GM12878 (cell line): ENCODE results near the gene FALEC. TPM values are rescaled to one million over a fixed set of nuclear protein-coding genes. Genes with fewer than 3 reads are reported as not detected.

Source experiments
- ATAC-seq: fragments of 200-7000 bp; cut with Tn5 transposase; 3 replicates; pipeline ENCODE4 v1.9.1; 2020; ENCODE audit warnings: mild to moderate bottlenecking, moderate library complexity
- BruUV-seq: library from RNA; stranded (reverse); fragments of 400-500 nt; replicated peaks from 2 replicates; lab custom pipeline; 2021; lab: Mats Ljungman, UMichigan
- CTCF ChIA-PET: fragments of 300-600 bp; sonication (Branson Sonifier 250); formaldehyde crosslinking; extraction: SDS; loops from one replicate; lab custom pipeline; 2021; ENCODE audit warnings: inconsistent platforms; lab: Yijun Ruan, JAX
- POLR2A ChIA-PET: fragments of 350-600 bp; formaldehyde crosslinking; extraction: SDS; loops from one replicate; lab custom pipeline; 2021; ENCODE audit warnings: inconsistent platforms; lab: Charles Lee
- RAD21 ChIA-PET: fragments of 300-600 bp; sonication (Branson Sonifier 250); formaldehyde crosslinking; loops from one replicate; lab custom pipeline; 2023; ENCODE audit warnings: antibody characterized with exemption; ENCODE audit not compliant: unreplicated experiment; lab: Charles Lee
- SMC1A ChIA-PET: fragments of 300-600 bp; sonication (Branson Sonifier 250); formaldehyde crosslinking; loops from one replicate; lab custom pipeline; 2023; ENCODE audit not compliant: unreplicated experiment, uncharacterized antibody; lab: Charles Lee
- DNase-seq: peaks from one replicate; pipeline ENCODE4 v3.0.0-alpha.2; 2011; ENCODE audit warnings: low read depth, low spot score
- FAIRE-seq: peaks from 3 replicates; lab custom pipeline; 2011; peaks lifted over from hg19 to GRCh38; lab: Jason Lieb, UNC
- H2AFZ ChIP-seq: 2 replicates; pipeline ENCODE4 v1.6.0; 2011; ENCODE audit warnings: low read depth, low read length, control low read depth; ENCODE audit not compliant: control insufficient read depth
- H3K27ac ChIP-seq: 2 replicates; pipeline ENCODE4 v1.5.1; 2011; ENCODE audit warnings: control low read depth; ENCODE audit not compliant: control insufficient read depth, insufficient read depth
- H3K27me3 ChIP-seq, 2 experiments: replicated peaks in 1 of 2; 2 replicates each; pipeline versions ENCODE4 v1.6.0 to v1.6.1; 2011; ENCODE audit warnings: low read length in 1 of 2; ENCODE audit not compliant: control insufficient read depth in 2 of 2, insufficient read depth in 2 of 2
- H3K36me3 ChIP-seq, 2 experiments: 2 replicates each; pipeline ENCODE4 v1.5.1; 2011; ENCODE audit warnings: low read length in 1 of 2; ENCODE audit not compliant: control insufficient read depth in 2 of 2, insufficient read depth in 2 of 2
- H3K4me1 ChIP-seq: 2 replicates; pipeline ENCODE4 v1.6.1; 2011; ENCODE audit warnings: mild to moderate bottlenecking, low read length, moderate library complexity, mixed read lengths; ENCODE audit not compliant: control insufficient read depth, insufficient read depth
- H3K4me2 ChIP-seq: 2 replicates; pipeline ENCODE4 v1.6.0; 2011; ENCODE audit warnings: control low read depth; ENCODE audit not compliant: control insufficient read depth, insufficient read depth
- H3K4me3 ChIP-seq: fragments of 200-600 bp; sonication (generic); 2 replicates; pipeline ENCODE4 v1.5.1; 2016
- H3K79me2 ChIP-seq: 2 replicates; pipeline ENCODE4 v1.6.0; 2011; ENCODE audit warnings: low read length; ENCODE audit not compliant: control insufficient read depth, insufficient read depth
- H3K9ac ChIP-seq: 2 replicates; pipeline ENCODE4 v1.8.0; 2011; ENCODE audit warnings: low read length, control low read depth, mixed read lengths; ENCODE audit not compliant: control insufficient read depth, insufficient read depth
- H3K9me3 ChIP-seq: replicated peaks from 3 replicates; pipeline ENCODE4 v1.5.1; 2011; ENCODE audit warnings: mild to moderate bottlenecking, low read length; ENCODE audit not compliant: control insufficient read depth, insufficient read depth
- H4K20me1 ChIP-seq: 2 replicates; pipeline ENCODE4 v1.6.0; 2011; ENCODE audit not compliant: control insufficient read depth, insufficient read depth
- ATF7 ChIP-seq: fragments of 450-650 bp; IDR thresholded peaks from 2 replicates; pipeline ENCODE4 v1.6.1; 2016; ENCODE audit warnings: low read depth, mild to moderate bottlenecking
- CHD4 ChIP-seq: fragments of 200-600 bp; sonication (generic); IDR thresholded peaks from 2 replicates; pipeline ENCODE4 v1.6.1; 2016; ENCODE audit warnings: mild to moderate bottlenecking
- EP300 ChIP-seq, 2 experiments: fragments of 150-350 bp in 1 of 2; IDR thresholded peaks; 2 replicates each; pipeline ENCODE4 v1.6.1; 2011 to 2012; ENCODE audit warnings: low read depth in 2 of 2, low read length in 2 of 2, borderline replicate concordance in 1 of 2, improper control_type of control experiment in 1 of 2, inconsistent platforms in 1 of 2; ENCODE audit not compliant: control insufficient read depth in 1 of 2
- ESRRA ChIP-seq: IDR thresholded peaks from 2 replicates; pipeline ENCODE4 v1.6.1; 2012; ENCODE audit warnings: mild to moderate bottlenecking, low read length, improper control_type of control experiment
- IKZF1 ChIP-seq: fragments of 450-650 bp; conservative IDR thresholded peaks from 2 replicates; pipeline ENCODE4 v1.6.1; 2017; ENCODE audit warnings: antibody characterized with exemption, mild to moderate bottlenecking
- IRF3 ChIP-seq: fragments of 450-650 bp; IDR thresholded peaks from 2 replicates; pipeline ENCODE4 v1.6.1; 2014; ENCODE audit warnings: mild to moderate bottlenecking
- MLLT1 ChIP-seq: fragments of 450-650 bp; IDR thresholded peaks from 2 replicates; pipeline ENCODE4 v1.6.1; 2016; ENCODE audit warnings: mild to moderate bottlenecking
- NFIC ChIP-seq: IDR thresholded peaks from 2 replicates; pipeline ENCODE4 v1.6.1; 2012; ENCODE audit warnings: low read depth, mild to moderate bottlenecking, inconsistent platforms, low read length, moderate library complexity
- PAX5 ChIP-seq: IDR thresholded peaks from 2 replicates; pipeline ENCODE4 v1.6.1; 2011; ENCODE audit warnings: low read depth, low read length, borderline replicate concordance
- PKNOX1 ChIP-seq: fragments of 450-650 bp; IDR thresholded peaks from 2 replicates; pipeline ENCODE4 v1.6.1; 2016; ENCODE audit warnings: mild to moderate bottlenecking
- POLR2AphosphoS5 ChIP-seq: IDR thresholded peaks from 2 replicates; pipeline ENCODE4 v1.6.1; 2011; ENCODE audit warnings: mild to moderate bottlenecking, low read length, inconsistent platforms
- POU2F2 ChIP-seq: IDR thresholded peaks from 3 replicates; pipeline ENCODE4 v1.6.1; 2011; ENCODE audit warnings: low read depth, mild to moderate bottlenecking, low read length, borderline replicate concordance
- RFX5 ChIP-seq: IDR thresholded peaks from 2 replicates; pipeline ENCODE4 v1.6.1; 2011; ENCODE audit warnings: low read depth, low read length, improper control_type of control experiment
- SUPT20H ChIP-seq: IDR thresholded peaks from 2 replicates; pipeline ENCODE4 v1.6.1; 2011; ENCODE audit warnings: low read depth, mild to moderate bottlenecking, low read length, moderate library complexity, borderline replicate concordance; ENCODE audit not compliant: control insufficient read depth
- YY1 ChIP-seq: IDR thresholded peaks from 2 replicates; pipeline ENCODE4 v1.6.1; 2011; ENCODE audit warnings: low read depth, mild to moderate bottlenecking, low read length
- WGBS: methylation state at CpG from one replicate; pipeline ENCODE4 v1.1.6; 2016; ENCODE audit warnings: low lambda C conversion rate; ENCODE audit not compliant: insufficient replicate concordance, insufficient coverage; ENCODE audit errors: missing lambda C conversion rate; 5-methylcytosine and 5-hydroxymethylcytosine counted together
- in situ Hi-C: fragments of 300-500 bp; cut with MboI; formaldehyde crosslinking; loops from 9 replicates; pipeline ENCODE4 v1.14.3; 2018; ENCODE audit warnings: mixed read lengths
- intact Hi-C: fragments of 100-400 bp; cut with micrococcal nuclease; formaldehyde crosslinking; loops from one replicate; pipeline ENCODE4 v1.14.2; 2022; ENCODE audit not compliant: unreplicated experiment
- polyA plus RNA-seq, 11 experiments: library from polyadenylated mRNA; depleted of rRNA in 4 of 11; unstranded in 6 of 11; stranded (reverse) in 5 of 11; fragments of >200 nt; fragmentation: Nextera tagmentation in 4 of 11; fragmentation: Illumina TruSeq in 1 of 11; extraction: Ambion mirVana in 4 of 11; extraction: Trizol in 1 of 11; gene quantifications; 1 replicate in 1 of 11; 2 replicates in 10 of 11; pipeline versions ENCODE4 v1.2.1 to v1.2.3, GENCODE V29; 2011 to 2016; ENCODE audit warnings: inconsistent platforms in 2 of 11, missing spikeins in 2 of 11, low read depth in 1 of 11
- total RNA-seq, 4 experiments: library from RNA; depleted of rRNA in 3 of 4; stranded (reverse); fragments of >200 nt in 3 of 4; fragmentation: Illumina TruSeq in 1 of 4; extraction: Trizol in 1 of 4; gene quantifications; 2 replicates each; pipeline versions ENCODE4 v1.2.1 to v1.2.3, GENCODE V29; 2013 to 2021

Gene FALEC
- total and polyA plus RNA-seq, 10 of the 15 experiments (the other 5 are each of a cell fraction or from before 2014, with no cell fraction given), result 0.21 to 0.71 (median 0.32) TPM; not detected in 3

- FAIRE-seq (no peak), DNase-seq (no peak), ATAC-seq (peak; percentile 10)
- Histone ChIP-seq H4K20me1 (peaks cover 12% of the 10 kb centered on the region), H3K27ac (peak overlapping the region; percentile 96), H3K4me1 (peaks cover 5% of the 10 kb centered on the region), H3K27me3 (no peaks in the 10 kb centered on the region), H3K9me3 (no peaks in the 10 kb centered on the region), H3K9ac (peak overlapping the region; percentile 93), H3K4me2 (no peak overlapping the region), H2AFZ (no peak overlapping the region), H3K79me2 (peaks cover 67% of the 10 kb centered on the region), H3K36me3 (peaks cover 5 to 7% of the 10 kb centered on the region in 2 experiments; a peak in 3 of 4 replicates), H3K4me3 (peak overlapping the region; percentile 85)
- POLR2A ChIA-PET, result interaction anchor here (0.6 to 10.5 kb wide), 6 partner anchors 11 to 50 kb away, joined by 4 to 324 read pairs (median 8); partner anchors contain the start of gene ENSA
- under 1% methylated on average over 45 of the region's 50 CpGs for WGBS
- in situ Hi-C loops, result no loop called here
- SMC1A ChIA-PET, result interaction anchor here (0.7 to 13.6 kb wide), 4 partner anchors 15 to 187 kb away, joined by 3 to 388 read pairs (median 16); partner anchors contain the start of gene CTSS
- RAD21 ChIA-PET, result interaction anchor here (1.2 to 14.4 kb wide), 6 partner anchors 13 to 215 kb away, joined by 4 to 387 read pairs (median 17); partner anchors contain the start of genes ENSA and GOLPH3L
- CTCF ChIA-PET, result interaction anchor here (1.3 to 16.3 kb wide), 4 partner anchors 15 to 43 kb away, joined by 3 to 289 read pairs (median 18); no protein-coding TSS in a partner anchor
- intact Hi-C loops, result loop anchor here (1.0 to 2.0 kb wide), 3 partner anchors 16 to 51 kb away; partner anchors contain the start of gene ENSA
- TSS peak; percentile 44 for BruUV-seq
- peak; percentile 21 for TF ChIP-seq POLR2AphosphoS5
- peak; percentile 88 for TF ChIP-seq MLLT1
- TF ChIP-seq POU2F2, result no peak
- peak; percentile 15; the same call in 1 of the 2 replicates for TF ChIP-seq IKZF1
- TF ChIP-seq PAX5, result no peak
- TF ChIP-seq NFIC, result peak; percentile 40; the same call in 1 of the 2 replicates
- peak; percentile 67; the same call in 1 of the 2 replicates for TF ChIP-seq YY1
- no peak for TF ChIP-seq PKNOX1
- no peak for TF ChIP-seq IRF3
- TF ChIP-seq SUPT20H, result no peak
- TF ChIP-seq CHD4, result no peak
- no peak for TF ChIP-seq ESRRA
- 0 out of 2 replicates have a peak, but pooled peaks have one; percentile 12 for TF ChIP-seq ATF7
- TF ChIP-seq RFX5, result no peak
- no peak for TF ChIP-seq EP300 (IDR thresholded peaks at IDR 0.05; ENCODE audit: borderline replicate concordance in 1 of 2, control insufficient read depth in 1 of 2, low read depth in 2 of 2, low read length in 2 of 2)
Measured at GRCh38 chr1:150578272-150579109, 62.9 kb downstream of the FALEC start.
